Measurements from ENCODE around the gene SRGAP2. TPM values are rescaled to one million over a fixed set of nuclear protein-coding genes. Genes with fewer than 3 reads are reported as not detected.
"Not testable (repeated sequence)": the region's sequence is repeated elsewhere in the genome, so short reads cannot be mapped to it uniquely, and the experiment has no call there.

SRGAP2 gene
- total and polyA plus RNA-seq, 9 of the 15 experiments (the other 6 are each of a cell fraction or from before 2014, with no cell fraction given) = 4.1 to 50.7 (median 15.6) TPM

DNA sequence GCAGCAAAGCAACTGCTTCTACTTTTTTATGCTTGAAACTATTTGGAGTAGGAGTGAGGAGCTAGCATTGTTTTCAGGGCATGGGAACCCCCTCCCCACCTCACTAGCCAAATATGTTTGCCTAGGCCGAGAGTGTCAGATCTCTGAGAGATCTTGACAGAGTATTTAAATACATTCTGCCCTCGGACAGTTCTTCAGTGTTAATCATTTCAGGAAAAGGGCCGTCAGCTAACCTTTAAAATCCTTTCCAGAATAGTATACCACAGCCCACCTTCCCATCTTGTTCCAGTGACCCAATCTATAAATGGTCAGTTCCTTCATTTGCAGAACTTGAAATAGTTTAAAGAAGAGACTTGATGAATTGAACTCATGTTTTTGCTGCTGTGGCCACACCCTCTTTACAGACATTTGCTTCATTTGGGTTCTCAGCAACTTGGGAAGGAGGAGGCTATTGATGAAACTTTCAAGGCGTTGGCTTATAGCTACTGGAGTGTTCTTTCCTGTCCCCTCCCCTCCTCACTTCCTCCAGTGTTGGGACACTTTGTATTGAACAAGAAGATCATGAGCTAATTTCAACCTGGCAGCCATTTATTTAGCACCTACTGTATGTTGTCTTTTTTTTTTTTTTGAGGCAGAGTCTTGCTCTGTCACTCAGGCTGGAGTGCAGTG lies 17.1 kb downstream of the SRGAP2 start:
- H4K20me1 ChIP-seq (replicated peaks; ENCODE audit: control insufficient read depth, insufficient read depth, low read length); H3K27me3 ChIP-seq (ENCODE audit: control insufficient read depth in 2 of 2, insufficient read depth in 2 of 2, low read length in 2 of 2); FAIRE-seq; H3K4me1 ChIP-seq (replicated peaks in 1 of 2; ENCODE audit: control insufficient read depth in 2 of 2, insufficient read depth in 2 of 2, low read length in 2 of 2); intact Hi-C loops (cut with micrococcal nuclease); BruUV-seq (replicated peaks); H3K9me1 ChIP-seq (ENCODE audit: control insufficient read depth, insufficient read depth, low read length); H3K9me3 ChIP-seq (replicated peaks; ENCODE audit: control insufficient read depth, insufficient read depth, low read depth, low read length); H3K36me3 ChIP-seq (ENCODE audit: control insufficient read depth, insufficient read depth, low read length); CTCF ChIA-PET (ENCODE audit: low intra/inter-chr PET ratio); ATAC-seq; H3K9ac ChIP-seq (ENCODE audit: insufficient read depth in 1 of 2, low read depth in 2 of 2, low read length in 2 of 2); H3K27ac ChIP-seq (ENCODE audit: extremely low read depth, low read depth, low read length); H3K4me3 ChIP-seq; POLR2A ChIA-PET; H2AFZ ChIP-seq (ENCODE audit: low read depth, low read length); in situ Hi-C loops (cut with MboI); H3K4me2 ChIP-seq (ENCODE audit: insufficient read depth, low read length); H3K79me2 ChIP-seq (ENCODE audit: control insufficient read depth, insufficient read depth, low read length): not testable (repeated sequence)
- peak in 1 of 4 experiments; percentile 0 for DNase-seq (ENCODE audit: extremely low read depth in 1 of 4, low spot score in 3 of 4)
- 47% methylated on average over 4 of the region's 4 CpGs for WGBS (ENCODE audit: insufficient coverage, low coverage, missing lambda C conversion rate)
- TF ChIP-seq, protein P1, sequence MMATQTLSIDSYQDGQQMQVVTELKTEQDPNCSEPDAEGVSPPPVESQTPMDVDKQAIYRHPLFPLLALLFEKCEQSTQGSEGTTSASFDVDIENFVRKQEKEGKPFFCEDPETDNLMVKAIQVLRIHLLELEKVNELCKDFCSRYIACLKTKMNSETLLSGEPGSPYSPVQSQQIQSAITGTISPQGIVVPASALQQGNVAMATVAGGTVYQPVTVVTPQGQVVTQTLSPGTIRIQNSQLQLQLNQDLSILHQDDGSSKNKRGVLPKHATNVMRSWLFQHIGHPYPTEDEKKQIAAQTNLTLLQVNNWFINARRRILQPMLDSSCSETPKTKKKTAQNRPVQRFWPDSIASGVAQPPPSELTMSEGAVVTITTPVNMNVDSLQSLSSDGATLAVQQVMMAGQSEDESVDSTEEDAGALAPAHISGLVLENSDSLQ (IDR thresholded peaks at IDR 0.05) = 0 out of 2 replicates have a peak, but pooled peaks have one; percentile 28

DNA sequence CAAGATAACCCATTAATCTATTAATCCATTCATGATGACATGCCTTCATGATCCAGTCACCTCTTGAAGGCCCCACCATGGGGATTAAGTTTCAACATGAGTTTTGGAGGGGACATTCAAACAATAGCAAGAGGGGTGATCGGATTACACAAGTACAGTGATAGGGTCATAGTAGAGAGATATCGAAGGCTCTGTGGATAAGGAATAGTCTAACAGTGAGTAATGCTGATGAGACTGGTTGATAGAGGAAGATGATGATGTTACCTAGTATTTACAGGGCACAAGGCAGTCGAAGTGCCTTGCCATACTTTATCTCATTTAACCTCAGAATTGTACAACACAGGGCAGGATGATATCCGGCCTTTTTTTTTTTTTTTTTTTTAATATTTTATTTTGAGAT lies 18.2 kb downstream of the SRGAP2 start:
- H3K4me2 ChIP-seq (ENCODE audit: insufficient read depth, low read length); H3K9ac ChIP-seq (ENCODE audit: insufficient read depth in 1 of 2, low read depth in 2 of 2, low read length in 2 of 2); in situ Hi-C loops (cut with MboI); DNase-seq (ENCODE audit: extremely low read depth in 1 of 4, low spot score in 3 of 4); FAIRE-seq; H3K9me3 ChIP-seq (replicated peaks; ENCODE audit: control insufficient read depth, insufficient read depth, low read depth, low read length); H3K9me1 ChIP-seq (ENCODE audit: control insufficient read depth, insufficient read depth, low read length); H3K27me3 ChIP-seq (ENCODE audit: control insufficient read depth in 2 of 2, insufficient read depth in 2 of 2, low read length in 2 of 2); H3K4me3 ChIP-seq; H3K4me1 ChIP-seq (replicated peaks in 1 of 2; ENCODE audit: control insufficient read depth in 2 of 2, insufficient read depth in 2 of 2, low read length in 2 of 2); POLR2A ChIA-PET; intact Hi-C loops (cut with micrococcal nuclease); BruUV-seq (replicated peaks); ATAC-seq; CTCF ChIA-PET (ENCODE audit: low intra/inter-chr PET ratio); H2AFZ ChIP-seq (ENCODE audit: low read depth, low read length); H3K27ac ChIP-seq (ENCODE audit: extremely low read depth, low read depth, low read length); H3K36me3 ChIP-seq (ENCODE audit: control insufficient read depth, insufficient read depth, low read length); H3K79me2 ChIP-seq (ENCODE audit: control insufficient read depth, insufficient read depth, low read length); H4K20me1 ChIP-seq (replicated peaks; ENCODE audit: control insufficient read depth, insufficient read depth, low read length): not testable (repeated sequence)
- WGBS (ENCODE audit: insufficient coverage, low coverage, missing lambda C conversion rate) = no CpG with 5 or more reads among the region's 4 CpGs

DNA sequence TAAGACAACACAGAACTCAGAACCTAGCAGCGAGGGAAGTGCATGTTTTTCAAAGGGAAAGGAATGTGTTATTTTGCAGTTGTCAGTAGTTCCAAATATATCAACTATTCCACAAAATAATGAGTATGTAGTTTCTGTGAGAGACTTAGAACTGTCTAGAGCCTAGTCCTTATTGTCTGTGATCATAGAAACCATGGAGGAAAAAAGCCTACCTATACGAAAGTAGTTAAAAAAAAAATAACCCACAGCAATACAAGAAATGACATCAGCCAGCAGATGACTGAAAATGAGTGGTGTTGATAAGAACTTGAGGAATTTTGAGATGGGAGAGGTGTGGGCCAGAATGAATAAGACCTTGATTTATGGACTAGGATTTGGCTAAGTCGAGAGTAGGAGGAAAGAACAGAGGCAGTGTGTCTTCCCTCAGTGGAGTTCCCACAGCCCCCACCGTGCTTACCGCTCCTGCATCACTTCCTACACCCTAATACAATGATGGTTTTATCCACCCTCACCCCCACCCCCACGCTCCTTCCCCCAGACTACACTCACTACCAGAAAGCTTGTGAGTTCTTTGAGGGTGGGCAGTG lies 20.9 kb downstream of the SRGAP2 start:
- H3K27me3 ChIP-seq (ENCODE audit: control insufficient read depth in 2 of 2, insufficient read depth in 2 of 2, low read length in 2 of 2); POLR2A ChIA-PET; DNase-seq (ENCODE audit: extremely low read depth in 1 of 4, low spot score in 3 of 4); H3K9me3 ChIP-seq (replicated peaks; ENCODE audit: control insufficient read depth, insufficient read depth, low read depth, low read length); in situ Hi-C loops (cut with MboI); H3K36me3 ChIP-seq (ENCODE audit: control insufficient read depth, insufficient read depth, low read length); H3K9me1 ChIP-seq (ENCODE audit: control insufficient read depth, insufficient read depth, low read length); H3K4me1 ChIP-seq (replicated peaks in 1 of 2; ENCODE audit: control insufficient read depth in 2 of 2, insufficient read depth in 2 of 2, low read length in 2 of 2); FAIRE-seq; H3K27ac ChIP-seq (ENCODE audit: extremely low read depth, low read depth, low read length); H3K4me2 ChIP-seq (ENCODE audit: insufficient read depth, low read length); intact Hi-C loops (cut with micrococcal nuclease); H2AFZ ChIP-seq (ENCODE audit: low read depth, low read length); H4K20me1 ChIP-seq (replicated peaks; ENCODE audit: control insufficient read depth, insufficient read depth, low read length); BruUV-seq (replicated peaks); CTCF ChIA-PET (ENCODE audit: low intra/inter-chr PET ratio); H3K4me3 ChIP-seq; H3K79me2 ChIP-seq (ENCODE audit: control insufficient read depth, insufficient read depth, low read length); H3K9ac ChIP-seq (ENCODE audit: insufficient read depth in 1 of 2, low read depth in 2 of 2, low read length in 2 of 2): not testable (repeated sequence)
- WGBS (ENCODE audit: insufficient coverage, low coverage, missing lambda C conversion rate) = 32% methylated on average over 2 of the region's 6 CpGs
- ATAC-seq = peak; percentile 69
